Measurements from ENCODE around the gene TGFBRAP1. TPM values are rescaled to one million over a fixed set of nuclear protein-coding genes. Genes with fewer than 3 reads are reported as not detected.
A peak's percentile ranks its signal among the peaks of the same experiment; 100 is the strongest.

The TGFBRAP1 gene
- total RNA-seq, 2 donors from 2014 or later = 15.5 to 17.4 TPM

- Histone ChIP-seq H3K4me1 (ENCODE audit: control insufficient read depth, insufficient read depth, low read length) (no peaks in the 10 kb centered on the region), H3K4me3 (ENCODE audit: low read length) (no peak overlapping the region), H3K36me3 (ENCODE audit: control insufficient read depth, insufficient read depth, low read length) (no peaks in the 10 kb centered on the region), H3K9ac (ENCODE audit: extremely low read depth, low read length, poor library complexity, severe bottlenecking) (no peak overlapping the region), H3K27ac (ENCODE audit: low read depth, low read length) (no peak overlapping the region), H3K27me3 (ENCODE audit: control insufficient read depth, insufficient read depth, low read length, poor library complexity, severe bottlenecking) (no peaks in the 10 kb centered on the region), H3K9me3 (ENCODE audit: control insufficient read depth, low read length) (no peaks in the 10 kb centered on the region)
- TF ChIP-seq CTCF (conservative IDR thresholded peaks at IDR 0.05) = no peak
- no peaks in the 10 kb centered on the region for H3K9me3 Mint-ChIP-seq
- DNase-seq = no peak
- no peak overlapping the region for H3K27ac Mint-ChIP-seq
- no peaks in the 10 kb centered on the region for H3K4me1 Mint-ChIP-seq
- no peak overlapping the region for H3K4me3 Mint-ChIP-seq
- H3K27me3 Mint-ChIP-seq (ENCODE audit: insufficient read depth) = no peaks in the 10 kb centered on the region
- H3K36me3 Mint-ChIP-seq (ENCODE audit: low read depth) = peaks cover 7% of the 10 kb centered on the region
Observed at GRCh38 chr2:105313877-105314276, 15.7 kb downstream of the TGFBRAP1 start.

- H3K27ac ChIP-seq (ENCODE audit: low read depth, low read length) = peak overlapping the region; percentile 12
- no peak for DNase-seq
- no peak overlapping the region for H3K4me3 ChIP-seq (ENCODE audit: low read length)
- no peak for TF ChIP-seq CTCF (conservative IDR thresholded peaks at IDR 0.05)
- no peaks in the 10 kb centered on the region for H3K27me3 Mint-ChIP-seq (ENCODE audit: insufficient read depth)
- no peaks in the 10 kb centered on the region for H3K9me3 ChIP-seq (ENCODE audit: control insufficient read depth, low read length)
- no peaks in the 10 kb centered on the region for H3K27me3 ChIP-seq (ENCODE audit: control insufficient read depth, insufficient read depth, low read length, poor library complexity, severe bottlenecking)
- peak overlapping the region; percentile 58 for H3K27ac Mint-ChIP-seq
- H3K36me3 ChIP-seq (ENCODE audit: control insufficient read depth, insufficient read depth, low read length) = peaks cover 4% of the 10 kb centered on the region
- WGBS, 2 experiments (ENCODE audit: insufficient coverage in 1 of 2, insufficient read length in 1 of 2) = 79 to 86% methylated on average over 3 to 4 of the region's 4 CpGs
- H3K36me3 Mint-ChIP-seq (ENCODE audit: low read depth) = peaks cover 31% of the 10 kb centered on the region
- H3K4me3 Mint-ChIP-seq = no peak overlapping the region
- no peak overlapping the region for H3K9ac ChIP-seq (ENCODE audit: extremely low read depth, low read length, poor library complexity, severe bottlenecking)
- H3K9me3 Mint-ChIP-seq = peaks cover 2% of the 10 kb centered on the region
- no peaks in the 10 kb centered on the region for H3K4me1 ChIP-seq (ENCODE audit: control insufficient read depth, insufficient read depth, low read length)
- H3K4me1 Mint-ChIP-seq = no peaks in the 10 kb centered on the region
Observed at GRCh38 chr2:105309147-105309545, 20.4 kb downstream of the TGFBRAP1 start.

- H3K27ac Mint-ChIP-seq = peak overlapping the region; percentile 58
- no peak for TF ChIP-seq CTCF (conservative IDR thresholded peaks at IDR 0.05)
- H3K9me3 Mint-ChIP-seq = peaks cover 2% of the 10 kb centered on the region
- no peaks in the 10 kb centered on the region for H3K27me3 Mint-ChIP-seq (ENCODE audit: insufficient read depth)
- Histone ChIP-seq H3K9me3 (ENCODE audit: control insufficient read depth, low read length) (no peaks in the 10 kb centered on the region), H3K9ac (ENCODE audit: extremely low read depth, low read length, poor library complexity, severe bottlenecking) (no peak overlapping the region), H3K27ac (ENCODE audit: low read depth, low read length) (peak overlapping the region; percentile 12), H3K4me3 (ENCODE audit: low read length) (no peak overlapping the region), H3K4me1 (ENCODE audit: control insufficient read depth, insufficient read depth, low read length) (no peaks in the 10 kb centered on the region), H3K27me3 (ENCODE audit: control insufficient read depth, insufficient read depth, low read length, poor library complexity, severe bottlenecking) (no peaks in the 10 kb centered on the region), H3K36me3 (ENCODE audit: control insufficient read depth, insufficient read depth, low read length) (peaks cover 4% of the 10 kb centered on the region)
- H3K4me1 Mint-ChIP-seq = no peaks in the 10 kb centered on the region
- WGBS, 2 experiments (ENCODE audit: insufficient coverage in 1 of 2, insufficient read length in 1 of 2) = 93% methylated on average over 3 to 15 of the region's 15 CpGs
- H3K36me3 Mint-ChIP-seq (ENCODE audit: low read depth) = peaks cover 31% of the 10 kb centered on the region
- no peak for DNase-seq
- H3K4me3 Mint-ChIP-seq = no peak overlapping the region
Observed at GRCh38 chr2:105308382-105309146, 21.0 kb downstream of the TGFBRAP1 start.
